SK-N-SH (cell line): ENCODE data around the gene GTF2F2.

Source experiments
- CTCF ChIP-seq: fragments of 200-600 bp; sonication (generic); IDR thresholded peaks from 2 replicates; pipeline ENCODE4 v1.6.1; 2017; ENCODE audit warnings: antibody characterized with exemption, mild to moderate bottlenecking, moderate library complexity
- EZH2phosphoT487 ChIP-seq: fragments of 200-600 bp; sonication (generic); IDR thresholded peaks from 2 replicates; pipeline ENCODE4 v1.6.1; 2017; ENCODE audit warnings: low read depth, mixed run types, mild to moderate bottlenecking, antibody characterized with exemption, moderate library complexity, borderline replicate concordance
- MAX ChIP-seq: IDR thresholded peaks from 2 replicates; pipeline ENCODE4 v1.4.0; 2012; ENCODE audit warnings: low read depth
- MXI1 ChIP-seq: IDR thresholded peaks from 2 replicates; pipeline ENCODE4 v1.6.1; 2012; ENCODE audit warnings: mild to moderate bottlenecking, low read depth, low read length, improper control_type of control experiment
- POLR2AphosphoS5 ChIP-seq: IDR thresholded peaks from 2 replicates; pipeline ENCODE4 v1.6.1; 2012; ENCODE audit warnings: low read depth, low read length
- SIN3A ChIP-seq: IDR thresholded peaks from 2 replicates; pipeline ENCODE4 v1.6.1; 2012; ENCODE audit warnings: low read depth, mild to moderate bottlenecking, low read length, moderate library complexity, borderline replicate concordance
- SMC3 ChIP-seq: IDR thresholded peaks from 2 replicates; pipeline ENCODE4 v1.6.1; 2012; ENCODE audit warnings: low read depth, low read length, improper control_type of control experiment
- USF1 ChIP-seq: IDR thresholded peaks from 2 replicates; pipeline ENCODE4 v1.4.0; 2012; ENCODE audit warnings: low read depth, borderline replicate concordance
- USF2 ChIP-seq: fragments of 150-350 bp; IDR thresholded peaks from 2 replicates; pipeline ENCODE4 v1.6.1; 2017; ENCODE audit warnings: antibody characterized with exemption, low read length, low read depth, borderline replicate concordance
- ZBTB33 ChIP-seq: IDR thresholded peaks from 2 replicates; pipeline ENCODE4 v1.4.0; 2012; ENCODE audit warnings: low read depth, borderline replicate concordance

- TF ChIP-seq SMC3 (no peak), USF2 (no peak), EZH2phosphoT487 (no peak), POLR2AphosphoS5 (no peak), CTCF (no peak), MAX (no peak), SIN3A (no peak), ZBTB33 (no peak), USF1 (no peak), MXI1 (no peak)
Observed at GRCh38 chr13:45207319-45207718, 87.0 kb downstream of the GTF2F2 start.
